K562 (cell line): ENCODE data around the gene ZC3H18.

ENCODE experiments used
- BMI1 ChIP-seq: fragments of 150-350 bp; IDR thresholded peaks from 2 replicates; pipeline ENCODE4 v1.6.1; 2014; ENCODE audit warnings: low read length
- CBX8 ChIP-seq: fragments of 200-600 bp; sonication (generic); IDR thresholded peaks from 2 replicates; pipeline ENCODE4 v1.6.1; 2012; ENCODE audit warnings: borderline replicate concordance, mixed run types, low read depth, mild to moderate bottlenecking, moderate library complexity, mixed read lengths, low read length, control low read depth, inconsistent platforms; ENCODE audit not compliant: poor library complexity, severe bottlenecking; ENCODE audit errors: extremely low read depth
- CTCF ChIP-seq, 3 experiments: IDR thresholded peaks in 2 of 3; conservative IDR thresholded peaks in 1 of 3; 2 replicates each; pipeline ENCODE4 v1.5.1; 2011 to 2012; ENCODE audit warnings: low read length in 3 of 3, mild to moderate bottlenecking in 3 of 3, control low read depth in 2 of 3, improper control_type of control experiment in 1 of 3, inconsistent platforms in 1 of 3, low read depth in 1 of 3, mixed read lengths in 1 of 3, moderate library complexity in 1 of 3; ENCODE audit not compliant: insufficient read depth in 2 of 3
- SP2 ChIP-seq: IDR thresholded peaks from 2 replicates; pipeline ENCODE4 v1.6.1; 2011; ENCODE audit warnings: mild to moderate bottlenecking, low read depth, low read length, moderate library complexity; ENCODE audit not compliant: poor library complexity, severe bottlenecking; ENCODE audit errors: extremely low read depth
- SRF ChIP-seq, 2 experiments: fragments of 250-450, 450-650 bp in 1 of 2; sonication (Bioruptor Pico) in 1 of 2; sonication (generic) in 1 of 2; formaldehyde crosslinking; IDR thresholded peaks; 2 replicates each; pipeline versions ENCODE4 v1.5.0 to v1.5.1; 2020 to 2022; ENCODE audit warnings: mild to moderate bottlenecking in 1 of 2, missing genetic modification reagents in 1 of 2

DNA sequence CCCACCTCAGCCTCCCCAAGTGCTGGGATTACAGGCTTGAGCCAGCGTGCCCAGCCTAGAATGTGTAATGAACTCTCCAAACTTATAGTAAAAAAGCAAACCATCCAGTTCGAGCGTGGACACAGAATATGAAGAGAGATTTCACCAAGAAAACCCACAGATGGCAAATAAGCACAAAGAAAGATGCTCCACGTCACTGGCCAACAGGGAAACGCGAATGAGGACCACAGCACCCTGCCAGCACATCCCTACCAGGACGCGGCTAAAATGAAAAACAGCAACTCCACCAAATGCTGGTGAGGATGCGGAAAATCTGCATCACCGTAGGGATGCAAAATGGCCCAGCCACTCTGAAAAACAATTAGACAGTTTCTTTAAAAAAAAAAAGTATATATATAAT is 91.3 kb downstream of the ZC3H18 start:
- TF ChIP-seq SP2 (no peak), SRF (CRISPR knock-in tag; IDR thresholded peaks at IDR 0.05) (no peak), BMI1 (no peak), CBX8 (no peak), CTCF (IDR thresholded peaks at IDR 0.05 in 2 of 3, conservative IDR thresholded peaks at IDR 0.05 in 1 of 3; ENCODE audit: insufficient read depth in 2 of 3, low read depth in 1 of 3, low read length in 3 of 3) (no peak)
